GM19438 (cell line): ENCODE measurements around the gene GUCA1A.
"Not testable (repeated sequence)": the region's sequence is repeated elsewhere in the genome, so short reads cannot be mapped to it uniquely, and the experiment has no call there.

Source experiments
- ATAC-seq: cut with Tn5 transposase; IDR thresholded peaks from one replicate; pipeline ENCODE4 v1.9.1; 2021; ENCODE audit warnings: low read depth; ENCODE audit not compliant: unreplicated experiment

GUCA1A gene

DNA sequence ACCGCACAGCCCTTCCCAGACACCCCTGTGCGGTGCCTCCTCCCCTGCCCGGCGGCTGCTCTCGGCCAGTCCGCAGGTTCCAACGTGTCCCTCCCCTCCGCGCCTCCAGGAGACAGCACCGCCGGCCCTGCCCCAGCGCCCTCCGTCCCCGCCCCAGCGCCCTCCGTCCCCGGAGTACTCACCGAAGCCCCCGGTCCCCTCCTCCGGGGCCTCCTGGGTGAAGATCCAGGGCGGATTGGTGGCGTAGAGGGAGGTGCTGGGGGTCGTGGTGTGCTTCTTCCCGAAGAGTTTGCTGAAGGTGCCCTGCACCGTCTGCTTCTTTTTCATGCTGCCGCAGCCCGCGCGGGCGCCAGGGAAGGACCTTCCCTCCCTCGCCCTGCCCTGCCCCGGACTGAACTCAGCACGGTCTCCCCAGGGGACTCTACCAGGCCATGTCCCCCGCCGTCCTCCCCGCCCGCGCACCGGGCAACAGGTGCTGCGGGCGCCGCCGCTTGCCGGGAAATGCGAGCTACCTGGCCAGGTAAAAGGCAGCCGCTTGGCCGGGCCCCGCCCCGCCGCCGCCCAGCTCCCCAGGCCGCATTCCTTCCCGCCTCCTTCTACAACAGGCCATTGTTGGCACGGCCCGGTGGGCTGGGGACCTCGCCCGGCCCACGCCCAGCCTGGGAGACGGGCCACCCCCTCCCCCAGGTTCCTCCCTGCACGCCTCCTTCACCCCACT, 30.9 kb upstream of the GUCA1A start, which contains the start of gene C6orf132:
Gene C6orf132, minus strand, starts transcription at position 503 of the 718 bp plus-strand sequence. Its CDS starts 176 bp downstream, at position 327.
- no peak for ATAC-seq

DNA sequence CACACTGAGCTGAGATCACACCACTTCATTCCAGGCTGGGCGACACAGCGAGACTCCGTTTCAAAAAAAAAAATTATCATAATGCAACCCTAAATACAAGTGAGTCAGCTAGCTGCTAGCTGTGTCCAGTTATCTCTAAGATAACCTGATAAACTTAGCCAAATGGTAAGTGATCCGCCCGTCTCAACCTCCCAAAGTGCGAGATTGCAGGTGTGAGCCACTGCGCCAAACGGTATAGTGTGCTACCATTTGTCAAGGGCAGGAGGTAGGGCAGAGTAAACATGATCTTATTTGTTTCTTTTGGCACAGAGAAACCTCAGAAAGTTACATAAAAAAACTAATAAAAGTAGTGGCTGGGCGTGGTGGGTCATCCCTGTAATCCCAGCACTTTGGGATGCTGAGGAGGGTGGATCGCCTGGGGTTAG, 26.0 kb upstream of the GUCA1A start:
- ATAC-seq, result no peak

GRCh38 chr6:42148058-42148457, 25.1 kb upstream of the GUCA1A start:
- ATAC-seq, result no peak

- ATAC-seq, result no peak
These were observed 22.9 kb upstream of the GUCA1A start for GRCh38 chr6:42150254-42150653.

- no peak for ATAC-seq
These were observed 21.1 kb upstream of the GUCA1A start for GRCh38 chr6:42152024-42152423.

- ATAC-seq, result not testable (repeated sequence)
These were observed 20.5 kb upstream of the GUCA1A start for GRCh38 chr6:42152528-42153213.

GRCh38 chr6:42153921-42154320, 19.2 kb upstream of the GUCA1A start:
- ATAC-seq, result no peak

GRCh38 chr6:42154461-42155209, 18.5 kb upstream of the GUCA1A start:
- ATAC-seq, result no peak

DNA sequence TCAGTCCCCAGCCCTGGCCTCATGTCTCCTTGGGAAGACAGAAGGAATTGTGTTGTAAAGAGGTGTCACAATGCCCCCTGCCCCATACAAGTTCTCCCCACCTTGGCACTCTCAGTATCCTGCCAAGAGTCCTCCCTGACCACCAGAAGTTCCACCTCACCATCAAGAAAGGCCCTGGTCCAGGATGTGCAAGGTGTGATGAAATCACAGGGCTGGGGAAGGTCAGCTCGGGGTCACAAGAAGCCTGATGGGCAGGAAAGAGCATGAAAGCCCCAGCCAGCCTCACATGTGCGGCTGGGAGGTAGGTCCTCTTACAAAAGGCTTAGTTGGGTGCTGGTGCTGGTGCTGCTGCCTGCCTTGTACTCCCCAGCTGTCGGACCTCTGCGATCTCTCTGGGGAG, 17.9 kb upstream of the GUCA1A start:
- ATAC-seq, result no peak

- no peak for ATAC-seq
These were observed 16.5 kb upstream of the GUCA1A start for GRCh38 chr6:42156638-42157037.

DNA sequence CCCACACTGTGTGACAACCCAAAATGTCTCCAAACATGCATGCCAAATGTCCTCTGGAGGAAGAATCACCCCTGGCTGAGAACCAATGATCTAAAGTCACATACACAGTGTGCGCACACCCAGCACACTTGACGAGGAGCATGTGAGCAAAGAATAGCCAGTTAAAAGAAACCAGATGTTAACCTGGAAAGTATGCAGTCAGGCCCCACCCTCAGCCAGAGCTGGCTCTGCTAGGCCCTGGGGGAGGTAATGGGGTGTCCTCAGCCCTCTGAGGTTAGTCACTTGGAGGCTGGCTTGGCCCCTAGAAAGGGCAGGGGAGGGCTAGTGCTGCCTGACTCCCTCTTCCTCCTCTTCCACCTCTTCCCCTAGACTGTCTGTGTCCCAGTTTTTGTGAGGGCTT, 15.2 kb upstream of the GUCA1A start:
- no peak for ATAC-seq

DNA sequence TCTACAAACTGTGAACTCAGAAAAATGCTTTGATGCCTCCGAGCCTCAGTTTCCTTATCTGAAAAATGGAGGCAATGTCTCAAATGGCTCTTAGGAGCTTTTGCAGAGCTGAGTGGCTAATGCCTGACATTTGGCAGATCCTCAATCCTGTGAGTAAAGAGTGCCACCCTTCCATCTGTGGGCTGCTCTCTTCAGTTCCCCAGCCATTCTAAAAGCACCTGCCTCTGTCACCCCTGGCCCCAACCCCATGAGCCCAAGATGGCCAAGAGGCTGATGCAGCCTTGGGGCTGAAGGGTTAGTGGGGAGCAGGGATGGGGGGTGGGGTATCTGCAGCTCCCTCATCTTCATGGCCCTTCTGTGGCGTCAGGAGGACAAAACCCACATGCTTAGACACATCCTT, 14.5 kb upstream of the GUCA1A start:
- ATAC-seq, result no peak

DNA sequence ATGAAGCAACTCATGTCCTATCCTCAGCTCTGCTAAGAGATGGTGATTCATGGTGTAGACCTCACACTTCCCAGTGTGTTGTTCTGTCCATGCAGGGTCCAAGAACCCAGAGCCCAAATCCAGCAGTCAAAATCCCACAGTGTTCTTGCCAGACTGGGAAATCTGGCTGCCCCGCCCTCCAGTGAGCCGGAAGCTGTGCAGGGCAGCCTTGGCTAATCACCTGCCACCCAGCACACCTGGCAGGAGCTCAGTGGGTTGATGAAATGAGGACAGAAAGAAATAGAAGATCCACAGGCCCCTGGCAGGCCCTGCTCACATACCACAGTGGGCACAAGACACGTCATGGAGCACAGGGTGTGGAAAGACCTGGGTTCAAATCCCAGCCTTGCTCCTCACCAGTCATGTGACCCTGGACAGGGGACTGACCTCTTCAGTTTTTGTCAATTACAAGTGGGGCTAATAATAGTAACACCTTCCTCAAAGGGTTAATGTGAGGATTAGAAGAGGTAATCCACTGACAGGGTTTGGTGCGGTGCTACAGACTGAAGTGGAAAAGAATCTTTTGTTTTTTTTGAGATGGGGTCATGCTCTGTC, 13.6 kb upstream of the GUCA1A start:
- ATAC-seq, result no peak

DNA sequence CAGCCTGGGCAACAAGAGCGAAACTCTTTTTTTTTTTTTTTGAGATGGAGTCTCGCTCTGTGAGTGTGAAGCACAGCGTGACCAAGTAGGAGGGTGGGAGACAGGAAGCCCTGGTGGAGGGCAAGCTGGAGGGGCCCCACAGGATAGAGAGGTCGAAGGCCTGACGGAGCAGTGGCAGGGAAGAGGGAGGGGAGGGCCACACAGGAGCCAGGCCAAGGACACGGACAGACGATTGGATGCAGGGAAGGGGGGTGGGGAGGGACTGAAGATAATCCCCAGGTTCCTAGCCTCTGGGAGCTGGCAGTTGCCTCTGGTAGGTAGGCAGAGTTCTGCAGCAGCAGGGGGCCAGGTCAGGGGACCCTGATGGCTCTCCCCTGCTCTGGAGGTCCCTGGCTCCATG, 10.8 kb upstream of the GUCA1A start:
- ATAC-seq, result no peak

DNA sequence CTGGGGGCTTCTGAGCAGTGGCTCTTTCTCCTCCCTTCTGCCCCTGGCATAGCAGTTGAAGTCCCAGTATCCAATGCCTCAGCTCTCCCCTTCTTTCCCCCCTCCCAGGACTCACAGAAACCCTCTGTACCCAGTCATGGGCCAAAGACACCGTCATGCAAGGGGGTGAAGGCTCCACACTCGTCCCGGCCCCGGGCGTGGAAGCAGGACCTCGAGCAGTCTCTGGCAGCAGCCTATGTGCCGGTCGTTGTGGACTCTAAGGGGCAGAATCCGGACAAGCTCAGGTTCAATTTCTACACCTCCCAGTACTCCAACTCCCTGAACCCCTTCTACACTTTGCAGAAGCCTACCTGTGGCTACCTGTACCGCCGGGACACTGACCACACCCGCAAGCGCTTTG, 10.4 kb upstream of the GUCA1A start:
- ATAC-seq, result no peak

DNA sequence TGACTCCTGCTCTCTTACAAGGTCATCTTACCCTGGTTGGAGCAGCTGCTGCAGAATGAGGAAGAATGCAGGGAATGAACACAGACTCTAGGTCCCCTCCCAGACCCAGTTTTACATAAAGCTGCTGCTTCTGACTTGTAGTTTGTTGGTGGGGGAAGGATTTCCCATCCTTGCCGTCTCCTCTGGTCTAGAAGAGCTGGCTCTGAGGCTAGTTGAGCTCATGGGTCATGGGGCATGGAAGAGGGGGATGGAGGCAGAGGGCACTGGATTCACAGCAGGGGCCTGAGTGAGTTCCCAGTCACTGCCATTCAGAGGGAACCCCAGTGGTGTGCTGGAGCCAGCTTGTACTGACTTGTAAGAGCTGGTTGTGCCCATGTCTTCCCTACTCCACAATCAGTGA, 9.2 kb upstream of the GUCA1A start:
- ATAC-seq, result no peak

GRCh38 chr6:42165016-42165415, 8.1 kb upstream of the GUCA1A start:
- no peak for ATAC-seq

DNA sequence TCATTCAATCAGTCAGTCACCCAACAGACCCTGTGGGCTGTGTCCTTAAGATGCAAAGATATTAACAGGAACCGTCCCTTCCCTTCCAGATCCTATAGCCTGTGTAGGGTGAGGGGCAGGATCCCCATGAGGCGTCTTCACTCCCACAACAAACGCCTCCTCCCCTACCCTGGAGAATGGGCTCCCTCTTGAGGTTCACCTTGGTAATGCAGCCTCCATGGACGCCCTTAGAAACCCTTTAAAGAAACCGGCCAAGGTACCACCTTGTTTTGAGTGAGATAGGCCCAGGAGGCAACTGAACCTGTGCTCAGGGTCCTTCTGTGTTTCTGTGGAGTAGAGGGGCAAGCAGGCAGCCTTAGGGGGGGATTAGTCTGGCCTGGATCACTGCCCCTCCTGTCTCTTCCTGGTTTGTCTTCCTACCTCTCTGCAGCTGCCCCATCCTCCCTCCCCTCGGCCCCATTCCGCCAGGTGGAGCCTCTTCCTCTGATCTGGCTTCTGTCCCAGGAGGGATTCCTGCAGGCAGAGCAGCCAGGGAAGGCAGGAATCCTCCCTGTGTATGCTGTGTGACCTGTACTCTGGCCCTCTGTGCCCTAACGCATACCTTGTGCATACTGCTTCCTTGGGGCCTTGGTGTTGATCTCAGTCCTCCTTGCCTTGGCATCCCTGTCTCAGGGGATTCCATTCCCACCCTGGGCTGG, 6.6 kb upstream of the GUCA1A start:
- no peak for ATAC-seq

GRCh38 chr6:42168650-42169049, 4.5 kb upstream of the GUCA1A start:
- no peak for ATAC-seq

- not testable (repeated sequence) for ATAC-seq
These were observed 3.4 kb upstream of the GUCA1A start for GRCh38 chr6:42169780-42170179.
